NCI-H748 treated with DMSO at 0.1 percent for 48 hours (cell line): ENCODE measurements around the gene RBM17.
"Not testable (repeated sequence)": the region's sequence is repeated elsewhere in the genome, so short reads cannot be mapped to it uniquely, and the experiment has no call there.

ENCODE experiments used
- DNase-seq: peaks from one replicate; lab custom pipeline; 2025; lab: John Stamatoyannopoulos, UW

The RBM17 gene

GRCh38 chr10:6080417-6080973 is 8.3 kb upstream of the RBM17 start:
- no peak for DNase-seq

- DNase-seq = no peak
Measured at GRCh38 chr10:6082496-6083395, 6.1 kb upstream of the RBM17 start.

DNA sequence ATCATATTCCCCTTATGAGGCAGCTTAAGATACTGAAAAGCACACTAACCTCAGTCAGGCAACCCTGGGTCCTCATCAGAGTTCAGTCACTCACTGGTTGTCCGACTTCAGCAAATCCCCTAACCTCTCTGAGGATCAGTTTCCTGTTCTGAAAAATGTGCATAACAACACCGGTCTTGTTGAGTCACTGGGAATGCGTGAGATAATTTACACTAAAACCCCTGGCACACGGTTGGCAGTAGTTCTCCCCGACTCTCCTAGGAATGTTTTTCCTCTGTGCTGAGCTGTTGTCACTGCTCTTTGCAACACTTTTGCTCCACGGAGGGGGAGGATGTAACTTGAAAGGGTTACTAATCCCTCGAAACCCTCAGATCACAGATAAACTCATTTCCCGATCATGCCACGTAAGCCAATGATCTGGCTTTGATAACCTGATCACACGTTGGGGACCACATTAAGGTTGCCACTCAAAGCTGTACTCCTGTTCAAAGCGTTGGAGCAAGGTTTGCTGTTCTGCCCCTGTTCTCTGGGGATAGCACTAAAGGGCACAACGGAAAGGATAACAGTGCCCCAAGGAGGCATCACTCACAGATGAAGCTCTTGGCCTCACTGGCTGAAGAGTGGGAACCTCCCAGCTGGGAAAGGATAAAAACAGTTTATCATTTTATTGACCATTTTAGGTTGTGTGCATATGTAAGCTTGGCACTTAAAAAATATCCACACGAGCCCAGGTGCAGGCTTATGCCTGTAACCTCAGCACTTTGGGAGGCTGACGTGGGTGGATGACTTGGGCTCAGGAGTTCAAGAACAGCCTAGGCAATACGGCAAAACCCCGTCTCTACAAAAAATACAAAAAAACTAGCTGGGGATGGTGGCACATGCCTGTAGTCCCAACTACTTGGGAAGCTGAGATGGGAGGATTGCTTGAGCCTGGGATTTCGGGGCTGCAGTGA is 5.0 kb upstream of the RBM17 start:
- DNase-seq = no peak

GRCh38 chr10:6086375-6087233 is 2.2 kb upstream of the RBM17 start:
- peak; percentile 75 for DNase-seq

DNA sequence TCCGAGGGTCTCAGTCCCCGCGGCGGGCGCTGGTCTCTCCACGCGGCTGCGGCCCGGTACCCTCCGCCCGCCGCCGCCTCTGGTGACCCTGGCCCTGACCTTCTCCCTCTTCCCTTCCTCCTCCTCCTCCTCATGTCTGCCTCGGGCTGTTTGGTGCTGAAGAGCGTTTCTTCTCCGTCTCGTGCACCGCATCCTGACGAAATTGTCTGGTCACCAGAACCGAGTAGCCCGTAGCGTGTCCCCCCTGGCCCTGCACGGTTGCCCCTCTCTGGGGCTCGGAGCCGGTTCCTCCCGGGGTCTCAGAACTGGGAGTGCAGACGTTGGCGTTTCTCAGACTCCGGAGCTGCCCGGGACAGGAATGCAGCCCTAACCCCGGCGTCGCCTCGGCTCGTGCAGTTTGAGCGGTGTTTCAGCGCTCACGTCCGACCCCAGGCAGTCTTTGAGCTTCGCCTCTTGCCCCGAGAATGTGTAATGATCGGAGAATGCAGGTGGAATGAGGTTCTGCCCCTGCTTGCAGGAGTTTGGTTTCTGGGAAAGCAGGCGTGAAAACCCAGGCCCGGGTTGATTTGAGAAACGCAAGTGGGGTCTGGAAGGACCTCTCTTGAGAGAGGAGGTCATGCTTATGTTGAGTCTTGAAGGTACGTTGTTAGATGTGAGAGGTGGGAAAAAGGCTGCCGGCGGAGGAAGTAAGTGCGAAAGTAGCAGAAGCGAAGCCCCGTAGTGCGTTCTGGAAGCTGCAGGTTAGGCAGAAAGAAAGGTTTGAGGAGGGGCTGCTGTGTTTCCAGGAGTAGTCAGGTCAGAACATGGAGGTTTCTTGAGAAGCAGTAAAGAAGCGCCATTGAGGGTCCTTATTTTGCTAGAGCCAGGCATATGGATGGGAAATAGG is 743 bp downstream of the RBM17 start:
- DNase-seq = no peak

DNA sequence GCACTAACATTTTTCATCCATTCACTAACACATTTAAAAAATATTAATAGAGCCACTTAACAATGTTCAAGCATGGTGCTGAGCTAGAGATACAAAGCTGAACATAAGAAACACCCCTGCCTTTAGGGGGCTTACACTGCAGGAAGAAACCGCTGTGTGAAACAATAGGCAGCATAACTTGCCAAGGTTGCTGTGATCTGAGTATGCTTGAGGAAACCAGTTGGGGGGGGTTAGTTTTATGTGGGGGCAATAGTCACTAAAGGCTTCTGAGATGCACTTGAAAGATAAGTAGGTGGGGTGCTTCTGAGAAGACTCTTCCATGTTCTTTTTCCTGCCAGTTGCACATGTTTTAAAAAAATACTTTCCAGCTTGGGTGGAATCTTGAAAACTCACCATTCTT is 2.8 kb downstream of the RBM17 start:
- DNase-seq = no peak

GRCh38 chr10:6092731-6093130 is 3.9 kb downstream of the RBM17 start:
- DNase-seq = no peak

DNA sequence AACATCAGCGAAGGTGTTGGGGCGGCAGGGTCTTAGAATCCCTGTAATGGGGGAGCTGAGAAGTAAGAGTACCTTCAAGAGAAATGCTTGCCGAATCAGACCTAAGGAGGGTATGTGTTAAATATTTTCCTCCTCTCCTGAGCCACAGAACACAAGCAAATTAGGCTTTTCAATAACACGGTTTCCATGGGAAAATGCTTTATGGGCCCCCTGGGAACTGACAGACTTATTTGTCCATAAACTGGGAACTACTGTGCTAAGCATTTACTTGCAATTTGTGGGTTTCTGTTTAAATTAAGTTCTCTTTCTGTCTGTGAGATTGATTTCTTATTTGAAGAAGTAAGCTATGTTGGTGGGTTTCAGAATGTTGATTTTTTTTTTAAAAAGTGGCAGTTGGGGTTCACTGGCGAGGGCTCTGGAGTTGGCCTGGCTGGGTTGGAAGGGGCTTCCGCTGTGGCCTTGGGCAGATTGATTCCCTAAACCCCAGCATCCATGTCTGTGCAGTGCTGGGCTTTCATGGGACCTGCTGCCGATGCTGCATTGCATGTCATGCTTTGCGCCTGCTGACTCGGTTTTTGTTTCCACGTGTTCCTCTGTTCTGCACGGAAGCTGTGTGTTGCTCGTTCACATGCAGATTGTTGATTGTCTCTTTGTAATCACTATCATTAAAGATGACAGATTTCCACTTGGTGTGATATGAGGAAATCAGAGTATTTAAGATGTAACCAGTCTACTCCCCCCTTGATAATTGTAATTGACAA is 7.2 kb downstream of the RBM17 start:
- DNase-seq = no peak

DNA sequence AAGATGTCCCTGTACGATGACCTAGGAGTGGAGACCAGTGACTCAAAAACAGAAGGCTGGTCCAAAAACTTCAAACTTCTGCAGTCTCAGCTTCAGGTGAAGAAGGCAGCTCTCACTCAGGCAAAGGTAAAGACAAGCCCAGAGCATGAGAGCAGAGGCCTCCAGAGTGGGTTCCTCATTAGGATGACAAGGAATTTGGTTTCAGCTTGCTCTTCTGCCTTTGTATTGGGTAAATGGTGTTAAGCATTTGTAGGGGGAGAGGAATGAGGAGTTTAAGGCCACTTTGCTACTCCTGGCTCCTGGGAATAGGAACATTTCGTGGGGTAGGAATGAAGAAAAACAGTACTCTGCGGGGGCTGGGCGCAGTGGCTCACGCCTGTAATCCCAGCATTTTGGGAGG is 8.2 kb downstream of the RBM17 start:
- no peak for DNase-seq

- DNase-seq = no peak
Measured at GRCh38 chr10:6098156-6098555, 9.3 kb downstream of the RBM17 start.

- no peak for DNase-seq
Measured at GRCh38 chr10:6100370-6100769, 11.5 kb downstream of the RBM17 start.

GRCh38 chr10:6101181-6101580 is 12.3 kb downstream of the RBM17 start:
- no peak for DNase-seq

DNA sequence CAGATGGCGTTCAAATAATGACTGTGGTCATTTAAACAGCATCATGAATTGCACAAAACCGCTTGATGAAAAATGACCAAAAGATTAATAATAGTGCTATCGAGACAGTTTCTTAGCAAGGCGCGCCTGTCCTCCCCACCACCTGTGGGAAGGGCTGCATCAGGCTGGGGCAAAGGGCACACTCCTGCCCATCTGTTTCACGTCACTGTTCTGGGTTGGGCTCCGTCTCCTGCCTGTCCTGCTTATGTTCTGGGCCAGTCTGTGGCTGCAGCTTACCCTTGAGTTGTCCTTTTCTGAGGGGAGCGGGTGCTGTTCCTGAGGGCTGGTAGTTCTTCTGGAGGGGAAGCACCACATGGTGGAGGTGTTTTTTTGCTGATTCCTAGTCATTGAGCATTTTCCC is 13.3 kb downstream of the RBM17 start:
- DNase-seq = no peak

DNA sequence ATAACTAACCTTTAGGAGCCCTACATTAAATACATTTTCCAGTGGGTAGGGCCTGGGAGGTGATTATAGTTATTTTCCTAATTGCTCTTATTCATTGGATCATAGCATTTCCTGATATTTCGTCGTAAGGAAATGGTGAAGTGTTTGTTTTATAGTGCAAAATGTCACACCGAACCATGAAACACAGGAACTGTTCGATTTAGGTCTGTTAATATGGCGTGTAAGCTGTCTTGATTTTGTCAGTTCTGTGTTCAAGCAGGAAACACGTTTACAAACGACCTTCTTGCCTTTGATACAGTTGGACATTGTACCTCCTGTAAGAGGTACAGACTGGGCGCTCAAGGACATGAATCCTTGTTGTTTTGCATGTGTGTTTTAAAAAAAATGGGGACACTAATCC is 14.8 kb downstream of the RBM17 start:
- DNase-seq = no peak

GRCh38 chr10:6107616-6108015 is 18.8 kb downstream of the RBM17 start:
- not testable (repeated sequence) for DNase-seq

DNA sequence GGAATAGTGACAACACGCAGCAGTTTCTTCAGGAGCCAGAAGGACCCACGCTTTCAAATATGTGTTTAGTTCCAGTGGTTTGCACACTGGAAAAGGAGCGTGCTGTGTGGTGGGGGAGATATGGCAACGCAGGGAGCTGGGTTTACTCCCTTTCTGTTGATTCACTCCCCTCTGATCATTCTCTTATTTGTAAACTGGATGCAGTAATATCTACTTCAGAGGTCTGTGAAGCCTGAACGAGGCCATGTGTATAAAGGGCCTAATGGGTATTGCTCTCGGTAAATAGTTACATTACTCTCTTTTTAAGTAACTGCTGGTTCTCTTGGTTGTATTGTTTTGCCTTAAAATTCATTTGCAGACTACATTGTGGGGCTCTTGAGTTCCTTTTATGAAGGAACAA is 19.2 kb downstream of the RBM17 start:
- no peak for DNase-seq

DNA sequence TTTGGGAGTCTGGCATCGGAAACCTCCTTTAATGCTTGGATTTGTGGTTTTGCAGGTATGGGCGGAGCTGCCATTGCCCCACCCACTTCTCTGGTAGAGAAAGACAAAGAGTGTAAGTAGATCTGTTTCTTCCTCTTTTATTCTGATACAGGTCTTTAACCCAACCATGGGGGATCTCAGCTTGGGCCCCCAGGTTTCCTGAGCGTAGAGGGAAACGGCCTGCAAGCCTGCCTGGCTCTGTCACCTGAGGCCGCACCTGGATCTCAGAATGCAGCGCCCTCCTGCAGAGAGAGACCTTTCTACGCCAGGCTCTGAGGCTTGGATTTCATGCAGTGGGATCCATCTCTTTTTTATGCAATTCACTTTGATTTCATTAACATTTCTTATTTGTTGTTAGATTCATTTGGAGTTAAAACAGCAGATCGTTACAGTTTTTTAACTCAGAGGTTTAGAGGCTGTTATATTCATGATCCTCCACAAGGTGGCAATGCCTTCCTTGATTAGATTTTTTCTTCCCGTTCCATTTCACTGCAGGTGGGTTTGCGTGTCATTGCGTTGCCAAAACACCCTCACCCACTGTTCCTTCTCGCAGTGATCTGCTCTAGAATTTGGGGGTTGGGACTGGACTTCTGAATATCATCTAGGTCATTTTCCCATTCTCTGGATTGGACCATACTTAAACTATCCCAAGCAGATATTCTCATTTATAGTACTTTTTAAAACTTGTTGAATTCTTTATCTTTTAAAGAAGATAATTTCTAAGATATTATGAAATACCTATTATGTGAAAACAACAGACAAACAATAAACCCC is 20.0 kb downstream of the RBM17 start:
- DNase-seq = no peak

GRCh38 chr10:6109444-6109775 is 20.6 kb downstream of the RBM17 start:
- DNase-seq = no peak

DNA sequence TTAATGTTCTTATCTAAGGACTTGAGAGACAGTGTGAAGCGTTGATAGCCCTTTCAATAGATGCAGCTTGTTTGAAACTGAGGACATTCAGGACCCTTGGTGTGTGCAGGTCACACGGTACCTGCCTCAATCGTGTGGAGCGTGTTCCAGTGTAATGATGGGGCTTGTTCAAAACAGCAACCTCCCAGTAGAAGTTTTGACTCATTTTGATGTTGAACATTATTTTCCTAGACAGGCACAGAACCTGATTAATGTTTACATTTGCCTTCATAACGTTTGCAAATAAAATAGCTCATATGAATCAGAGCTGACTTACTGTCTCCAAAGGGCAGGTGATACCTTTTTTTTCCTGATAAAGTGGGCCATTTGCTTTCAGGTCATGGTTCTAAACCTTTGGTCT is 21.3 kb downstream of the RBM17 start:
- DNase-seq = no peak
